ENCODE measurements around the gene NCOA7. TPM values are rescaled to one million over a fixed set of nuclear protein-coding genes. Genes with fewer than 3 reads are reported as not detected.

The NCOA7 gene
- total RNA-seq, 1 donor = 34.0 TPM

DNA sequence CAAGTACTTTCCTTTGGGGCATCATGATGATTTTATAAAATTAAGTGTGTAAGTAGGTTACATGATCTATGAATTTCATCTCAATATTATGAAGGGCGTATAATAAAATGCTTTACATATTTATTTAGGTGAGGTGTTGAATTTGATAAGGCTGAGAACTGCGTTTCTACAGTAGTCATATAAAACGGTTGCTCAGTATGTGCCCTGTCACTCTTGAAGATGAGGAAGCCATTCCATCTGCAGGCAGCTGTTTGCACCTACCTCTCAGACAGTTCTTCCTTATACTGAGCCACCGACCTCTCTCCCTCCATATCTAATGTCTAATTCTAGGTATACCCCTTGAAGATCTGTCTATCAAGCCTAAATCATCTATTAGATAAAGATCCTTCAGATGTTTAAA lies 16.1 kb downstream of the NCOA7 start:
- Histone ChIP-seq H3K79me2 (ENCODE audit: insufficient read depth, low read length) (peaks cover 79% of the 10 kb centered on the region), H3K36me3 (ENCODE audit: insufficient read depth, low read length) (no peaks in the 10 kb centered on the region), H4K20me1 (ENCODE audit: insufficient read depth, low read length) (no peaks in the 10 kb centered on the region), H2AFZ (ENCODE audit: low read length) (no peak overlapping the region), H3K27ac (ENCODE audit: low read depth, low read length) (no peak overlapping the region), H3K4me3 (ENCODE audit: insufficient read depth, low read length) (no peak overlapping the region), H3K4me1 (ENCODE audit: insufficient read depth, low read length) (peaks cover 22% of the 10 kb centered on the region), H3K27me3 (ENCODE audit: insufficient read depth, low read length) (no peaks in the 10 kb centered on the region), H3K4me2 (ENCODE audit: insufficient read depth, low read length) (no peak overlapping the region), H3K9me3 (ENCODE audit: low read depth, low read length) (no peaks in the 10 kb centered on the region)
- TF ChIP-seq, protein P1, sequence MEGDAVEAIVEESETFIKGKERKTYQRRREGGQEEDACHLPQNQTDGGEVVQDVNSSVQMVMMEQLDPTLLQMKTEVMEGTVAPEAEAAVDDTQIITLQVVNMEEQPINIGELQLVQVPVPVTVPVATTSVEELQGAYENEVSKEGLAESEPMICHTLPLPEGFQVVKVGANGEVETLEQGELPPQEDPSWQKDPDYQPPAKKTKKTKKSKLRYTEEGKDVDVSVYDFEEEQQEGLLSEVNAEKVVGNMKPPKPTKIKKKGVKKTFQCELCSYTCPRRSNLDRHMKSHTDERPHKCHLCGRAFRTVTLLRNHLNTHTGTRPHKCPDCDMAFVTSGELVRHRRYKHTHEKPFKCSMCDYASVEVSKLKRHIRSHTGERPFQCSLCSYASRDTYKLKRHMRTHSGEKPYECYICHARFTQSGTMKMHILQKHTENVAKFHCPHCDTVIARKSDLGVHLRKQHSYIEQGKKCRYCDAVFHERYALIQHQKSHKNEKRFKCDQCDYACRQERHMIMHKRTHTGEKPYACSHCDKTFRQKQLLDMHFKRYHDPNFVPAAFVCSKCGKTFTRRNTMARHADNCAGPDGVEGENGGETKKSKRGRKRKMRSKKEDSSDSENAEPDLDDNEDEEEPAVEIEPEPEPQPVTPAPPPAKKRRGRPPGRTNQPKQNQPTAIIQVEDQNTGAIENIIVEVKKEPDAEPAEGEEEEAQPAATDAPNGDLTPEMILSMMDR (IDR thresholded peaks at IDR 0.05; ENCODE audit: extremely low read depth, low read depth, low read length) = no peak
- no peak for DNase-seq (ENCODE audit: insufficient read length, low spot score, missing footprints)

DNA sequence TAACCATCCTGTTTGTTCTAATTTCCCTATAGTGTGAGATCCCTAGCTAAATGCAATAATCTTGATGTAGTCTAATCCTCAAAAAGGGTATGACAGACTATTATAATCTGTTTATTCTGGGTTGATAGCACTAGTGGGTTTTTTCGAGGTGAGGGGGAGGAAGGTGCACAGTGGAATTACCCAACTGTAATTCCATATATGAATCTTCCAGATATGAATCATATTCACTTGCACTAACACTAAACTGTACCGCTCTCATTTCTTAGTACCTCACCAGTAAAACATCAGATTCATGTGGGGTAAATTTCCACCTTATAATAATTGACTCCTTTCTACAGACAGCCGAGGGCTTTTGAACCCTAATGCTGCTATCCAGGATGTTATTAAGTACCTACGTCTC lies 16.5 kb downstream of the NCOA7 start:
- H3K79me2 ChIP-seq (ENCODE audit: insufficient read depth, low read length) = peaks cover 74% of the 10 kb centered on the region
- TF ChIP-seq, protein P1 (IDR thresholded peaks at IDR 0.05; ENCODE audit: extremely low read depth, low read depth, low read length) = no peak

DNA sequence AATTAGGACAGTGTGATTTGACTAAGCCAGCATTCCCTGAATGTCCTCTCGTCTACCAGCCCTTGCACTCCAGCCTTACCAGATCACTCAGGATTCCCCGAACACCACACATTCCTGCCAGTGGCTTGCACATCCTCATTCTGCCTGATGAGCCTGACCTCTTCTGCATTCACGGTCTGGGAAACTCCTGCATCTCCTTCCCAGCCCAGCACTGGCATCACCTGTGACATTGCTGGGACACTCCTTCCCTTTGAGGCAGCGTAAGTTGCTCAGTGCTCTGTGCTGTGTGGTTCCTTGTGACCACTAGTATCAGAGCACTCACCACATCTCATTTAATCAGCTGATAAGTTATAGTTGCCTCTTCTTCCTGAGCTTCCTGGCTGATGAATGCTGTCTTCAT lies 17.3 kb downstream of the NCOA7 start:
- Histone ChIP-seq H3K27ac (ENCODE audit: low read depth, low read length) (no peak overlapping the region), H3K4me3 (ENCODE audit: insufficient read depth, low read length) (no peak overlapping the region), H3K4me1 (ENCODE audit: insufficient read depth, low read length) (peaks cover 25% of the 10 kb centered on the region), H3K4me2 (ENCODE audit: insufficient read depth, low read length) (no peak overlapping the region), H4K20me1 (ENCODE audit: insufficient read depth, low read length) (no peaks in the 10 kb centered on the region), H3K9me3 (ENCODE audit: low read depth, low read length) (no peaks in the 10 kb centered on the region), H3K27me3 (ENCODE audit: insufficient read depth, low read length) (no peaks in the 10 kb centered on the region), H3K36me3 (ENCODE audit: insufficient read depth, low read length) (no peaks in the 10 kb centered on the region), H2AFZ (ENCODE audit: low read length) (no peak overlapping the region), H3K79me2 (ENCODE audit: insufficient read depth, low read length) (peaks cover 70% of the 10 kb centered on the region)
- TF ChIP-seq, protein P1 (IDR thresholded peaks at IDR 0.05; ENCODE audit: extremely low read depth, low read depth, low read length) = no peak
- DNase-seq (ENCODE audit: insufficient read length, low spot score, missing footprints) = no peak

More for the DNA sequence above, 16.5 kb downstream of the NCOA7 start:
- H3K27me3 ChIP-seq (ENCODE audit: insufficient read depth, low read length) = no peaks in the 10 kb centered on the region
- no peaks in the 10 kb centered on the region for H3K36me3 ChIP-seq (ENCODE audit: insufficient read depth, low read length)
- no peaks in the 10 kb centered on the region for H4K20me1 ChIP-seq (ENCODE audit: insufficient read depth, low read length)
- H3K4me3 ChIP-seq (ENCODE audit: insufficient read depth, low read length) = no peak overlapping the region
- H2AFZ ChIP-seq (ENCODE audit: low read length) = no peak overlapping the region
- H3K27ac ChIP-seq (ENCODE audit: low read depth, low read length) = no peak overlapping the region
- peaks cover 25% of the 10 kb centered on the region for H3K4me1 ChIP-seq (ENCODE audit: insufficient read depth, low read length)
- no peak for DNase-seq (ENCODE audit: insufficient read length, low spot score, missing footprints)
- H3K9me3 ChIP-seq (ENCODE audit: low read depth, low read length) = no peaks in the 10 kb centered on the region
- no peak overlapping the region for H3K4me2 ChIP-seq (ENCODE audit: insufficient read depth, low read length)

DNA sequence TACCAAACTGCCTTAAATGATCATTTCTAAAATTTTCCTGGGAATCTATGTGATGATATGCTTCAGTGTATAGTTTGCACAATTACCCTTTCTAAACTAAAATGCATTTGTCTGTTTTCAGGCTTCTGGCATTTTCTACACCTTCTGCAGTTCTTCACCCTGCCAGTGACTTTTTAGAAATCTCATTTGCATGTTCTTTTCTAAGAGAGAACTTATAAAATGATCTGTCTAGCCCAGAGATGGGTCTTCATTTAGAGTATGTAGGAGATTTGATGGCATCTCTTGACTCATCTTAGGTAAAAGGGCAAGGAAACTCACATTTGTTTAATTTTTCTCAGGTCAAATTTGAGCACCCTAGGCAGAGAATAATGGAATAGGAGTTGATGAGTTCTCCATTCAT lies 17.8 kb downstream of the NCOA7 start:
- H3K9me3 ChIP-seq (ENCODE audit: low read depth, low read length) = no peaks in the 10 kb centered on the region
- no peaks in the 10 kb centered on the region for H3K36me3 ChIP-seq (ENCODE audit: insufficient read depth, low read length)
- no peak overlapping the region for H3K27ac ChIP-seq (ENCODE audit: low read depth, low read length)
- H2AFZ ChIP-seq (ENCODE audit: low read length) = no peak overlapping the region
- no peak overlapping the region for H3K4me2 ChIP-seq (ENCODE audit: insufficient read depth, low read length)
- H3K4me1 ChIP-seq (ENCODE audit: insufficient read depth, low read length) = peaks cover 23% of the 10 kb centered on the region
- TF ChIP-seq, protein P1 (IDR thresholded peaks at IDR 0.05; ENCODE audit: extremely low read depth, low read depth, low read length) = no peak
- peaks cover 71% of the 10 kb centered on the region for H3K79me2 ChIP-seq (ENCODE audit: insufficient read depth, low read length)
- no peaks in the 10 kb centered on the region for H3K27me3 ChIP-seq (ENCODE audit: insufficient read depth, low read length)
- H3K4me3 ChIP-seq (ENCODE audit: insufficient read depth, low read length) = no peak overlapping the region
- no peaks in the 10 kb centered on the region for H4K20me1 ChIP-seq (ENCODE audit: insufficient read depth, low read length)
- DNase-seq (ENCODE audit: insufficient read length, low spot score, missing footprints) = no peak
